HG03064 (cell line): ENCODE results near the gene IFT88.

Experiments
- ATAC-seq: cut with Tn5 transposase; IDR thresholded peaks from one replicate; pipeline ENCODE4 v1.9.1; 2021; ENCODE audit warnings: low read depth; ENCODE audit not compliant: unreplicated experiment

The IFT88 gene

DNA sequence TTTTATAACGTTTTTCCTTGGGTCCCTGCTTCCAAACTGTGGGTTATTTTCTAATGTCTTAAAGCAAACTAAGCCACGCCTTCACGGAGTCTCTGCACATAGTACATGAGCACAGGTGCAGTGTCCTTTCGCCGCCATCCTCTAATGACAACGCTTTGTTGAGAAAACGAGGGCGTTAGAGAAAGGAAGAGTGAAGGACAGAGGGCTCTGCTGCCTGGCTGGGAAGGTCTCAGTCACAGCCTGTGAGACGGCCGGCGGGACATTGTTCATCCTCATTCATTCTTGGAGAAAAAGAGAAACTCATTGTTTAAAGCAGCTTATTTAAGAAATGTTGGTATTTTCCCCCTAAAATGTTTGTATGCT is 146.0 kb downstream of the IFT88 start:
- ATAC-seq: no peak

DNA sequence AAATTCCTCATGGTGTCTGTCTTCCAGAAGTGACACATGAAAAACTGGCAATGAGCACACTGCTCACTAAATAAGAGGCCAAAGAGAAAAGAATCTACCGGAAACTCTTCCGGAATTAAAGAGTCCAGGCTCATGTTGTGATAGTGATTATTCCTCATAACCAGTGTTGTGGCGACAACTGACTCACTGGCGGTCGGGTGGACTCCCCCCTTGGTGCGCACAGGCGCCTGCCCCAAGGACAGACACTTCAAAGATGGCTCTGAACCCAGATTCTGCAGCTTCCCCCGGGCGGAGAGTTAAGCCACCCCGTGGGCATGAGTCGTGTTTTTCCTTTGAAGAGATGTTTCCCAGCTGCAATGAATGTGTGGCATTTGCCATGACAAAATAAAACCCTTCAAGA is 146.8 kb downstream of the IFT88 start:
- no peak for ATAC-seq

- no peak for ATAC-seq
These were observed 147.2 kb downstream of the IFT88 start for GRCh38 chr13:20714161-20714560.

DNA sequence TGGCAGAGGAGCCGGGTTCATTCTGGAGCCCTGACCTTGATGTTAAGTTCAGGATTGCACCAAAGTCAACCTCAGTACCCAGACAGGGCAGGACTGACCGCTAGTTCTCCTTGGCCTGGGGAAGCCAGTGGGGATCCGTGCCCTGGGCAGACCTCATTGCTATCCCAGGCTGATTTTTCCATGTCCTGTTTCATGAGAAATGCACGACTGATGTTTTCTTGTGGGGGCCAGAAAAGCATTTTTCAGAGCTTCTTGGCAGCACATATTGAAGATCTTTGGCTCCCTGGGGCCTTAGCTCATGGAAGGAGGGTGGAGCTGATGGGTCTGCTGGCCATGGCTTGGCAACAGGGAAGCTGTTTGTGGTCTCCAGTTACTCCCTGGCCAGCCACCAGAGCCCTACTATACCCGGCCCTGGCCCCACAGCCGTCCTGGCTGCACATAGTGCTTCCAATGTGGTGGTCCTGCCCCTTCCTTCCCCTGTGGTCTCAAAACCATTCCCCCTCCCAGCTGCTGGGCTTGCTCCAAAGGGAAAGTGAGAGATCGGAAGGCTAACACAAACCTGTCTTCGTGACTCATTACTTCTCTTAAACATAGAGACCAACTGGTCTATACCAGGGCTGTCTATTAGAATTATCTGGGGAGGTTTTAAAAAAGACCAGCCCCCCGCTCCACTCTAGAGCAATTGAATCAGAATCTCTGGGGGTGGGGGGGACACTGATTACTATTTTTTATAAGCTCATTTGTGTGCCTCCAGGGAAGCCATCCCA is 147.8 kb downstream of the IFT88 start:
- ATAC-seq: no peak

- ATAC-seq: no peak
These were observed 148.4 kb downstream of the IFT88 start for GRCh38 chr13:20715330-20715712.

- ATAC-seq: no peak
These were observed 150.0 kb downstream of the IFT88 start for GRCh38 chr13:20716951-20717350.

GRCh38 chr13:20717581-20718542 is 150.9 kb downstream of the IFT88 start:
- ATAC-seq: no peak

GRCh38 chr13:20718958-20719566 is 152.1 kb downstream of the IFT88 start:
- ATAC-seq: no peak

GRCh38 chr13:20719783-20720182 is 152.8 kb downstream of the IFT88 start:
- ATAC-seq: no peak

DNA sequence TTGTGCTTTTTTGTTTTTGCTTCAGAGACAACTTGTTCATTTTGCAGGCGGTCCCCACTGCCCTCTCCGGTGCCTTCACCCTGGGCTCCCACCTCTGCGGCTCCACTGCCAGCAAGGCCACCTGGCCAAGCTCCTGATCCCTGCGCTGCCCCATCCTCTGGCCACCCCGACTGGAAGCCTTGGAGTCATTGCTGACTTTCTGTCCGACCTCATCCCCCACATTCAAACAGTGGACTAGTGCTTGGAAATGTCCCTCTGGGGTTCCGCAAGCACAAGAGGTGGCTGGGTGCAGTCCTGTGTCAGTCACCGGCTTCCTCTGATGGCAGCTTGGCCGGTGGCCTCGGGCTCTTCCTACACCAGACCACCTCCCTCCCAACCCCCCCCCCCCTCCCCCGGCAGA is 153.5 kb downstream of the IFT88 start:
- no peak for ATAC-seq

DNA sequence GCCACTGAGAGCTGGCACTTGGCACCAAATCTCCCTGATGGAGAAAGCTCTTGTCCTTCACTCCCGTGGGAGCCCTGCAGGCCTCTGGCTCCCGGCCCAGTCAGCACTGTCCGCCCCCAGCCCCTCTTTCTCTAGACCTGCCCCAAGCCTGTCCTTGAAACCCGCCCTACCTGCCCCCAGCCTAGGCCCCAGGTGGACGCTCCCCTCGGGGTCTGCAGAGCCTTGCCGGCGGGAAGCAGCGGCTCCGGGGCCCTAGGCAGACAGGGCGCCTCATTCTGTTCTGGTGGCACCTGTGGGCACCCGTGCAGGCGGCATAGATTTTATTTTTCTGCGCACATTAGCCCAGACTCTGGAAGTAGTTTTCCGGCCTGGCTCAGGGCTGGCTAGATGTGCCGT is 154.1 kb downstream of the IFT88 start:
- ATAC-seq: no peak

GRCh38 chr13:20721454-20722357 is 154.7 kb downstream of the IFT88 start:
- ATAC-seq: no peak

DNA sequence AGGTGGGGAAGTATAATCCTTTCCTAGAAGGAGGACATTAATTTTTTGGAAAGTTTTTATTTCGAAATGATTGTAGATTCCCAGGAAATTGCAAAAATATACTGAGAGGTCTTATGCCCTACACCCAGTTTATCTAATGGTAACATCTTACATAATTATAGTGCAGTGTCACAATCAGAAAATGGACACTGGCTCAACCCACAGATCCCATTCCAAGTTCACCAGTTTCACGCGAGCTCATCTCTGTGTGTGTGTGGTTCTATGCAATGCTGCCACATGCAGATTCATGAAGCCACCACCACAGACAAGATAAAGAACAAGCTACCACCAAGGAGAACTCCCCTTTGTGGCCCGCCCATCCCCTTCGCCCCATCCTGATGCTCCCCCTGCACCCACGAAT is 160.9 kb downstream of the IFT88 start:
- ATAC-seq: no peak

- ATAC-seq: no peak
These were observed 161.8 kb downstream of the IFT88 start for GRCh38 chr13:20728579-20729311.

DNA sequence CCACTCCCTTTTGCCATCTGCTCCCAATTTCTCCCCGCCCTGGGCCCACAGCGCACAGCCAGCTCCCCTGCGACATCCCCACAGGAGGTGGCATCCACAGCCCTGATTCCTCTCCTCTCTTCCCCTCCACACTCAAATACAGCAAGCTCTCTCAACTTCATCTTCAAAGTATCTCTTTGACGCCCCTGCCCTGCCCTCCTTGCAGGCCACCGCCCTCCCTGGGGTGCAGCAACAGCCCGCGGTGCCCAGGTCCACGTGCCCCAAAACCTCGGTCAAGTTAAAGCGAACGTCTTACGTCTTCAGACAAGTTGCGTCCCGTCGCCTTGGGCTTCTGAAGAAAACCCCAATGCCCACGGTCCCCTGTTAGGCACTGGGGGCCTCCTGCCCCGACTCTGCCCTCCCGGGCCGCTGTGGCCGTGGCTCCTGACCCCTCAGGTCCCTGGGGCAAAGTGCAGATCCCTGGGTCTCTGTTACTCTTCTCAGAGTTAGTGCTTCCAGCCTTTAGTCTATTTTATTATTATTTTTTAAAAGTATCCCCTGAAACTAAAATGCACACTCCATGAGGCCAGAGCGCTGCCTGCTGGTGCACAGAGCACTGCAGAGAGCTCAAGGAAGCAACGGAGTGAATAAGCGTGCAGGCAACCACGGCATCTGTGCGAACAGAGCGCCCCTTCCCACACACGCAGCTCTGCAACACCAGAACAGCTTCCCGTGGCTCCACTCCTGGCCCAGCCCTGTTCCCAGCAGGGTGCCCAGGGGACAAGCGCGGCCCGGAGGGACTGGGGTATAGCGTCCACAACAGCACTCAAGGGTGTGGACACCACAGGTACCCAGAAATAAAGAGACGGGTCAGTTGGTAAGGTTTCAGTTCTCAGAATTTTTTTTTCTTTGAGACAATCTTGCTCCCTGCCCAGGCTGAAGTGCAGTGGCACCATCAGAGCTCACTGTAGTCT is 163.0 kb downstream of the IFT88 start:
- no peak for ATAC-seq

DNA sequence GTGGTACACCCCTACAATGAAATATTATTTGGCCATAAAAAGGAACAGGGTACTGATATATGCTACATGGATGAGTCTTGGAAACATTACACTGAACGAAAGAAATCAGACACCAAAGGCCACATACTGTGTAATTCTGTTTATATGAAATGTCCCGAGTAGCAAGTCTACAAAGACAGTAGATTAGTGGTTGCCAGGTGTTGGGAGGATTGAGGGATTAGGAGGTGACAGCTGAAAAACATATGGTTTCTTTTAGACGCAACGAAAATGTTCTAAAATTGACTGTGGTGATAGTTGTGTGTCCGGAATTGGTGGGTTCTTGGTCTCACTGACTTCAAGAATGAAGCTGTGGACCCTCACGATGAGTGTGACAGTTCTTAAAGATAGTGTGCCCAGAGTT is 171.7 kb downstream of the IFT88 start:
- no peak for ATAC-seq

DNA sequence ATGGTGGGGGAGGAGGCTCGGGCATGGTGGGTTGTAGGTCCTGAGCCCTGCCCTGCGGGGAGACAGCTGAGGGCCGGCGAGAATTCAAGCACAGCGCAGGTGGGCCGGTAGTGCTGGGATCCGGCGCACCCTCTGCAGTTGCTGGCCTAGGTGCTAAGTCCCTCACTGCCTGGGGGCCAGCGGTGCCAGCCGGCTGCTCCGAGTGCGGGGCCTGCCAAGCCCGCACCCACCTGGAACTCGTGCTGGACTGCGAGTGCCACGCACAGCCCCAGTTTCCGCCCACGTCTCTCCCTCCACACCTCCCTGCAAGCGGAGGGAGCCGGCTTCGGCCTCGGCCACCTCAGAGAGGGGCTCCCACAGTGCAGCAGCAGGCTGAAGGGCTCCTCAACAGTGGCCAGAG is 173.1 kb downstream of the IFT88 start:
- no peak for ATAC-seq
